ENCODE data around the gene KRTAP3-3.
"Not testable (repeated sequence)": the region's sequence is repeated elsewhere in the genome, so short reads cannot be mapped to it uniquely, and the experiment has no call there.

Gene KRTAP3-3

DNA sequence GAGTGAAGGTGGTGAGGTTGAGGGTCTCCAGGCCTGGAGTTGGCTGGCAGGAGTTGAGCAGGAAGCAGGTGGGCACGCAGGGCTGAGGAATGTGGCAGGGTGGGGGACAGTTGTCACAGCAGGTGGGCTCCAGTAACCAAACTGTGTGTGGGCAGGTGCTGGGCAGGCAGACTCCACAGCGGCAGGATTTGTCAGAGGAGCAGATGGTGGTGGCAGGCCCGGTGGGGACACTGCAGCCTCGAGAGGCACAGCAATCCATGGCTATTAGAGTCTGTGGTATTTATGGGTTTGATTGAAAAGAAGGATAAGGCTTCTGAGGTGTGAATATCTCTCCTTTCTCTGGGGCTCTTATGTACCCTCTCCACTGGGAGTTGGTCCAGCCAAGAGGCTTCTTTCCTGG, at the start of gene KRTAP3-3:
TSS of gene KRTAP3-3 (minus strand) at position 326 of the 400 bp plus-strand sequence. CDS start at position 259, 67 bp downstream.
- no peak for DNase-seq (ENCODE audit: low spot score)

- no peak for DNase-seq (ENCODE audit: low spot score)
Observed at GRCh38 chr17:41042953-41043352, 49.0 kb upstream of the KRTAP3-3 start.

DNA sequence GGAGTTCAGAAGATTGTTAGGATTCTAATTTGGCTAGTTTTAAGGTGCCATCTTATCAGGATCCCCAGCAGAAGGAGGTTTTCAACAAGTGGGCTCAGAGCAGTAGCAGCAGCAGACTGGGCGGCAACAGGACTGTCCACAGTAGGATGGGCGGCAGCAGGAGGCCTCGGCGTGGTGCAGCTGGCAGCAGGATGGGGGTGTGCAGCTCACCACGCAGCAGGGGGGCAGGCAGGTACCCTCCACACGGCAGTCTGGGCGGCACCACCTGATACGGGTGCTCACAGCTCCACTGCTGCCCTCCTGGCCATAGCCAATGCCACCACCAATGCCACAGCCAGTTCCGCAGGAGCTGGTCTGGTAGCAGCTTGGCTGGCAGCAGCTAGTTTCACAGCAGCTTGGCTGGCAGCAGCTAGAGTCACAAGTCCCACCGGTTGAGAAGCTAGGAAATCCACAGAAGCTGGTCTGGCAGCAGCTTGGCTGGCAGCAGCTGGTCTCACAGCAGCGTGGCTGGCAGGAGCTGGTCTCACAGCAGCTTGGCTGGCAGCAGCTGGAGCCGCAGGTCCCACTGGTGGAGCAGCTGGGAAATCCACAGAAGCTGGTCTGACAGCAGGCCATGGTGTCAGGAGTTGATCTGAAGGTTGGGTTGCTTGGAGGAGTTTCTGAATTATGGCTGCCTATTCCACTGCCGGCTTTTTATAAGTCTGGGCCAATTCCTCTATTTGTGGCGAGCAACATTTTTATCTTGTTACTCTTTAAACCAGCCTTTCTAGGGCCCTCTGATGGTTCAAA, 47.0 kb upstream of the KRTAP3-3 start, which contains the start of gene KRTAP1-1:
TSS of gene KRTAP1-1 (minus strand) at position 668 of the 789 bp plus-strand sequence. CDS start at position 615, 53 bp downstream.
- DNase-seq (ENCODE audit: low spot score): not testable (repeated sequence)

DNA sequence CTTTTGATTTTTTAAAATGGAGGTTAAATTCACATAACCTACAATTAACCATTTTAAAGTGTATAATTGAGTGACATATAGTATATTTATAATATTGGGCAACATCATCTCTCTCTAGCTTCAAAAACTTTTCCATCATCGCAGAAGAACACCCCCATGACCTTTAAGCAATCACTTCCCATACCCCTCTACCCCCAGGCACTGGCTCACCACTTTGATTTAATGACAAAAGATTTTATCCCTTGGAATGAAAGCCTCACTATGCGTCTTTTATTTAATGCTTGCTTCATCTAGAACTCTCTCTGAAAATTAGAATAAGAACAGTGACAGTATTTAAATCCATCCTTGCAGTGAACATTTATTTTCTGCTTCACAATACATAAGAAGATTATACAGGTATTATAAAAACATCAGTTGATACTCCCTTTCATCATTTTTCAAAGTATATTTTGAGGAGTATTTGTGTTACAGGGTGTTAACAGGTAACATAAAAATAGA, 43.9 kb upstream of the KRTAP3-3 start:
- DNase-seq (ENCODE audit: low spot score): no peak

DNA sequence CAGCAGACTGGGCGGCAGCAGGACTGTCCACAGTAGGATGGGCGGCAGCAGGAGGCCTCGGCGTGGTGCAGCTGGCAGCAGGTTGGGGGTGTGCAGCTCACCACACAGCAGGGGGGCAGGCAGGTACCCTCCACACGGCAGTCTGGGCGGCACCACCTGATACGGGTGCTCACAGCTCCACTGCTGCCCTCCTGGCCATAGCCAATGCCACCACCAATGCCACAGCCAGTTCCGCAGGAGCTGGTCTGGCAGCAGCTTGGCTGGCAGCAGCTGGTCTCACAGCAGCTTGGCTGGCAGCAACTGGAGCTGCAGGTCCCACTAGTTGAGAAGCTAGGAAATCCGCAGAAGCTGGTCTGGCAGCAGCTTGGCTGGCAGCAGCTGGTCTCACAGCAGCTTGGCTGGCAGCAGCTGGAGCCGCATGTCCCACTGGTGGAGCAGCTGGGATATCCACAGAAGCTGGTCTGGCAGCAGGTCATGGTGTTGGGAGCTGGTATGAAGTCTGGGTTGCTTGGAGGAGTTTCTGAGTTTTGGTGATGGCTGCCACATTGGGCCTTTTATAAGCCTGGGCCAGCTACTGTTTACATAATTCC, 40.5 kb upstream of the KRTAP3-3 start, which contains the start of gene KRTAP1-3:
TSS of gene KRTAP1-3 (minus strand) at position 529 of the 590 bp plus-strand sequence. CDS start at position 476, 53 bp downstream.
- DNase-seq (ENCODE audit: low spot score): not testable (repeated sequence)

DNA sequence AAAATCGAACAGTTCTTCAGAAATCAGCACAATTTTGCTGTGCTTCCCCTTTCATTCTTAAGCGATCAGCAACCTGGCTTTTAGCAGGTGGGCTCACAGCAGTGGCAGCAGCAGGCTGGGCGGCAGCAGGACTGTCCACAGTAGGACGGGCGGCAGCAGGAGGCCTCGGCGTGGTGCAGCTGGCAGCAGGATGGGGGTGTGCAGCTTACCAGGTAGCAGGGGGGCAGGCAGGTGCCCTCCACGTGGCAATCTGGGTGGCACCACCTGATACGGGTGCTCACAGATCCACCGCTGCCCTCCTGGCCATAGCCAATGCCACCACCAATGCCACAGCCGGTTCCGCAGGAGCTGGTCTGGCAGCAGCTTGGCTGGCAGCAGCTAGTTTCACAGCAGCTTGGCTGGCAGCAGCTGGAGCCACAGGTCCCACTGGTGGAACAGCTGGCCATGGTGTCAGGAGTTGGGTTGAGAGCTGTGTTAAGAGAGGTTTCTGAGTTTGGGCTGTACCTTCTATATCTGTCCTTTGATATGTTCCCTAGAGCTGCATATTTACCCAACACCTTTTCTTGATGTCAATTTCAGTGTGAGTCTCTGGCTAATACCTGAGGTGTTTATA, 35.8 kb upstream of the KRTAP3-3 start, which contains the start of gene KRTAP1-4:
TSS of gene KRTAP1-4 (minus strand) at position 563 of the 613 bp plus-strand sequence. CDS start at position 446, 117 bp downstream.
- DNase-seq (ENCODE audit: low spot score): no peak

DNA sequence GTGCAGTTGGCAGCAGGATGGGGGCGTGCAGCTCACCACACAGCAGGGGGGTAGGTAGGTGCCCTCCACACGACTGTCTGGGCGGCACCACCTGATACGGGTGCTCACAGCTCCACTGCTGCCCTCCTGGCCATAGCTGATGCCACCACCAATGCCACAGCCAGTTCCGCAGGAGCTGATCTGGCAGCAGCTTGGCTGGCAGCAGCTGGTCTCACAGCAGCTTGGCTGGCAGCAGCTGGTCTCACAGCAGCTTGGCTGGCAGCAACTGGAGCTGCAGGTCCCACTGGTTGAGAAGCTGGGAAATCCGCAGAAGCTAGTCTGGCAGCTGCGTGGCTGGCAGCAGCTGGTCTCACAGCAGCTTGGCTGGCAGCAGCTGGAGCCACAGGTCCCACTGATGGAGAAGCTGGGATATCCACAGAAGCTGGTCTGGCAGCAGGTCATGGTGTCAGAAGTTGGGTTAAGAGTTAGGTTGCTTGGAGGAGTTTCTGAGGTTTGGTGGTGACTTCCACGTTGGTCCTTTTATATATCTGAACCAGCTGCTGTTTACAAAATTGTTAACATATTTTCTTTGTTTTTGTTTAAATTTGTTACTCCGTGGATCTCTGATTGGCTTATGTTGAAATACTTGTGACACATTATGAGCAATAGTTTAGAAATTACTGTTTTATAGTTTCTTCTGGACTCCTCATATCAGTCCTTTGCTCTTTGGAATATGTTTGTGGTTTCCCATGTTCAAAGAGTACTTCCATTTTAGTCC, 32.9 kb upstream of the KRTAP3-3 start, which contains the start of gene KRTAP1-5:
TSS of gene KRTAP1-5 (minus strand) at position 494 of the 757 bp plus-strand sequence. CDS start at position 441, 53 bp downstream.
- DNase-seq (ENCODE audit: low spot score): no peak

DNA sequence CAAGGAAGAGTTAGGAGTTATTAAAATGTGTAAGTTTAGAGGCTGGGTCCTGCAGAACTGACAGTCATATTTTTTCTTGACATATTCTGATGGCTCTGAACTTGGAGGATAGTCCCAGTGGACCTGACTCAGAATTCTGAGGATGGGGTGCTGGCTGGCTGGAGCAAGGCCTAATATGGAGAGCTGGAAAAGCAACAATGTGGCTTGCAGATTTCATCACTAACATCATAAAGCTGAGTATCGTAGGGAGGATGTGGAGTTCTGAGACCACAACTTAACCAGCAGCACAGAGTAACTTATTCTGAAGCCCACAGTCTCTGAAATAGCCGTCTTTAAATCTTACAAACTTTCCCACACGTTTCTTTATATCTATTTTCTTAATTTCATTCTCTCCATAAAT, 30.7 kb upstream of the KRTAP3-3 start:
- no peak for DNase-seq (ENCODE audit: low spot score)

DNA sequence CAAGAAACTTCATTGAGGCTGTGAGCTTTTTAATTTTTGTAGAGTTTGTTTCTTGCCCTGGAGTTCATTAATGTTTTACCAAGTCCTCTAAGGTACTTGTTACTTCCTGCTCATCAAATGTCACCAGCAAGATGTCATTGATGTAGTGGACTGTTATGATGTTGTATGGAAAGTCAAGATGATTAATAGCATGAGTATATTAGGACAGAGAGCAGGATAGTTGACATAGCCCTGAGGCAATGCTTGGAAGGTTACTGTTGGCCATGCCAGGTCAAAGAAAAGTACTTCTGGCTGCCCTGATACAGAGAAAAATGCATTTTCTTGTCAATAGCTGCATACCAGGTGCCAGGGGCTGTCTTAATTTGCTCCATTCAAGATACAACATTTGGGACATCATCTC, 26.4 kb upstream of the KRTAP3-3 start:
- no peak for DNase-seq (ENCODE audit: low spot score)

DNA sequence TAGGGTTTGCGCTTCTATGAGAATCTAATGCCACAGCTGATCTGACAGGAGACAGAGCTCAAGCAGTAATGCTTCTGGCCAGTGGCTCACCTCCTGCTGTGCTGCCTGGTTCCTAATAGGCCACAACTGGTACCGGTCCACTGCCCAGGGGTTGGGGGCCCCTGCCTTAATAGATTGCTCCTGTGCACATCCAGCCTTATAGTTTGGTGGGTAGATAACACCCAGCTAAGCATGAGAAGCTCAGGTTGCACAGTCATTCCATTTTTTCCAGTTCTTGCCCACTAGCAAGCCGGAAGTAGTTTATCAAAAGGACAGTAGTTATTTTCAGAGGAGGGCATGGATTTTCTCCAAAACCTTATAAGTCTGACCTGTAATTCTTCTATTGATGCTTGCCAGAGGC, 25.5 kb upstream of the KRTAP3-3 start:
- DNase-seq (ENCODE audit: low spot score): no peak

DNA sequence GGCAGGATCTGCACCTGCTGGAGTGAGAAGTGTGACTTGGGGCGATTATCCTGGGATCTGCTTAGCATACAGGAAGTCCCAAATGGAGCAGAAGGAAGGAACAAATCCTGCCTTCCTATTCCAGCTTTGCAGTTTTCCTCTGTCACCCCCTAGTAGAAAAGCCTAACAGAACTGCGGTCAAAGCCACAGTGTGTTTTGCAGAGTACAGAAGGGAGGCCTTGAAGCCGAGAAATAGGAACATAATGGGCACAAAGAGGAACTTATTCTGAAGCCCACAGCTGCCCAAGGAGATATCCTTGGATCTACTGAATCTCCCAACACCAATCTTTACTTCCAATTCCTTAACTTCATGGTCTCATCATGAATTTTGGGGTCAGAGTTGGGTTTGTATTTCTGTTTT, 24.6 kb upstream of the KRTAP3-3 start:
- DNase-seq (ENCODE audit: low spot score): no peak

DNA sequence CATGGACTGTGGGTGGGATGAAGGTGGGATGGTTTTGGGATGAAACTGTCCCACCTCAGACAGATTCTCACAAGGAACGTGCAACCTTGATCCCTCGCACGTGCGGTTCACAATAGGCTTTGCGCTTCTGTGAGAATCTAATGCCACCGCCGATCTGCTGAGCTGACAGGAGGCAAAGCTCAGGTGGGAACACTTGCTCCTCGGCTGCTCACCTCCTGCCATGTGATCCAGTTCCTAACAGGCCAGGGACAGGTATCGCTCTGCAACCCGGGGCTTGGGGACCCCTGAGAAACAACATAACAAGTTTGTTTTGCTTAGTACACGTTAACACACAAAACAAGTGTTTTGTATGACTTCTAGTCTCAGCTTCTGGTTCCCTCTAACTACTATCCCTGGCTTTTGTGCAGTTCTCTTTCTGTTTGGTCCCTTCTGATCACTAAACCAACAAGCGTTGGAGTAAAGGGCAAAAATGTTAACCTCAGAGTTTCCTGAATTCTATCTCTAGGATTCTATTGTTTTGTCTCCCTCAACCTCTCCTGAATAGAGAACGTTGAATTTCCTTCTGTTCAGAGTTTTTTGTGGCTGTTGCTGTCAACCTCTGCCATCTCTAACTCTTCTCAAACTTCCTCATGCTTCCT, 22.7 kb upstream of the KRTAP3-3 start:
- DNase-seq (ENCODE audit: low spot score): no peak

GRCh38 chr17:41015454-41015853, 21.5 kb upstream of the KRTAP3-3 start:
- no peak for DNase-seq (ENCODE audit: low spot score)

DNA sequence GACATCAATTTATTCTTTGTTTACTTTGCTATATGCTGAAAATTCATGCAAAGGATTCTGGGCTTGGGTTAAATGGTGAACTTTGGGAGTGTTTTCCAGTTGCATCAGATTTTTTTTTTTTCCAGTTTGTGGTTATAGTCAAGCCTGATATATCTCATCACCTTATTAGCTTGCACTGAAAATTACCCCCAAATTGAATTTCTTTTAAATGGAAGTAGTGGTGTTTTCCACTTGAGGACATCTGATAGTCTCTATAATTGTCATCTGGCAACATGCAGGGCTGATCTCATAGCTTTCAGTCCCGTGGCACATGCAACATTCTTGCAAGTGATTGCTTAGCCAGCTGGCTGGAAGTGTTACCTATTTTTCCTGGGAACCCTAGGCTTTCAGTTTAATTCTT, 19.6 kb upstream of the KRTAP3-3 start:
- no peak for DNase-seq (ENCODE audit: low spot score)

DNA sequence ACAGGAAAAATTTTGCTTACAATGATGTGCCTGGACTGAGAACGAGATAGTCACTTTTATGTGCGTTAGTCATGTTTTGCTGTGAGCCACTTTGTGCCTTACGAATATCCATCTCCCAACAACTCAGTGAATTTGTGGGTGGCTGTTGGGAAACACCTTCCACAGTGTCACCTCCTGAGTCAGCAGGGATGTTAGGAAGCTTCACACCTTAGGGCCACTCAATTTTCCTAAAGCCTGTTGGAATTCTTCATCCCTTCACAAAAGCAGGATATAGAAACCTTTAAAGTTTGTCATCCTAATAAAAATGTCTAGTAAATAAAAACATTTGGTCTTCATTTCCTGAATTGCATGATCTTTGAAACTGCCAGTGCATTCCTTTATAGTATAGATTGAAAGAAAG, 19.2 kb upstream of the KRTAP3-3 start:
- DNase-seq (ENCODE audit: low spot score): no peak

DNA sequence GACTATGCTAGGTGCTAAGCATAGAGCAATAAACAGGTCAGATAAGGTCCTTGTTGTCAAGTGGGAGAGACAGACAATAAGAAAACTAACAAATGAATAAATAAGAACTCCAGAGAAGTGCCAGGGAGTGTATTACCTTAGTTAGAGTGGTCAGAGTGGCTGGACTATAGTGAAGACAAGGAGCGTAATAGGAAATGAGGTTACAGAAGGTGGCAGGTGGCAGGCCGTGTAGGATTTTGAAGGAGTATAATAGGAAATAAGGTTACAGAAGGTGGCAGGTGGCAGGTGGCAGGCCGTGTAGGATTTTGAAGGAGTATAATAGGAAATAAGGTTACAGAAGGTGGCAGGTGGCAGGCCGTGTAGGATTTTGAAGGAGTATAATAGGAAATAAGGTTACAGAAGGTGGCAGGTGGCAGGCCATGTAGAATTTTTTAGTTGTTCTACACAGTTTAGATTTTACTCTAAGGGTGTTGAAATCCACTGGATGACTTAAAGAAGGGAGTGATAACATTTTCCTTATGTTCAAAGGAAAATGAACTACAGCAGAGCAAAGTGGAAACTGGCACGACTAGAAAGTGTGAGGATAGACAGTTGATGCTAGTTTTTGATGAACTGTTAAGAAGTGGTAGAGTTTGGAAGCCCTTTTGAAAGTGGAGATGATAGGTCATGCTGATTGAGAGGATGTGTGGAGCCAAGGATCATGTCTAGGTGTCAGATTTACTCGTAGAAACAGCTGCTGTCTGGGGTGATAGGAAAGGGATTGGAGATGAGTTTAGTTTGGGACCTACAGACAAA, 18.6 kb upstream of the KRTAP3-3 start:
- DNase-seq (ENCODE audit: low spot score): no peak

DNA sequence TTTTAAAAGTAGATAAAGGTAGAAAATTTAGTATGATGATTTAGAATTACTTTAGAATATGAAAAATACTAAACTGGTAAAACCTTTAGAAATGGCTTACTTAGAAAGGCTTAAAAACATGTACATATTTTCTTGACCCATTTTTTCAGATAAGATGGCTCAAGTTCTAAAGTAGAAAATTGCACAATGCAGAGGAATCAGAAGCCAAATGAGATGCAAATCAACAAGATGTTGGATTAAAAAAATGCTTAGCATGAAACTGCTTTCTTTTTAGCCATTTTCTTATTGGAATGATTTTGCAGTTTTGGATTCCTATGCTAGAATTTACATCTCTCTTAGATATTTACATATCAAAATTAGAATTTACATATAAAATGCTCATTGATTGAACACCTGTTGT, 16.5 kb upstream of the KRTAP3-3 start:
- no peak for DNase-seq (ENCODE audit: low spot score)

GRCh38 chr17:41009936-41010335, 16.0 kb upstream of the KRTAP3-3 start:
- no peak for DNase-seq (ENCODE audit: low spot score)

DNA sequence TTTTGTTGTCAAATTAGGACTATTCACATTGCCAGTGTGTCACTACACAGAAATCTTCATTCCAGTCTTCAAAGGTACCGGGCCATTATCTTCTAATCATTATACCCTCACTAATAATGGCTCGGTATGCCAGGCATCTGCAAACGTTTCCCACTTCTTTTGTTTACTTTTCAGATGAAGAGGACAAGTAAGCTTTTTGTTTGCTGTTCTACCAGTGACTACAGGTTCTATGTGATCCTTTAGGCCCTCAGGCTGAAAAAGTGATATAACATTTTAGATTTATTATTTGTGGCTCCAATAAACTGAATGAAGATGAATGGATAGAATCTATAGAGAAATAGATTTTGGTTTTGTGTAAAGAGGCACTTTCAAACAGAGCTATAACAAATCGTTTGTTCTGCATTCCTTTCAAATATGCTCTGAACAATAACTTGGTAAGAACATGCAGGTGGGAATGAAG, 15.4 kb upstream of the KRTAP3-3 start:
- no peak for DNase-seq (ENCODE audit: low spot score)

DNA sequence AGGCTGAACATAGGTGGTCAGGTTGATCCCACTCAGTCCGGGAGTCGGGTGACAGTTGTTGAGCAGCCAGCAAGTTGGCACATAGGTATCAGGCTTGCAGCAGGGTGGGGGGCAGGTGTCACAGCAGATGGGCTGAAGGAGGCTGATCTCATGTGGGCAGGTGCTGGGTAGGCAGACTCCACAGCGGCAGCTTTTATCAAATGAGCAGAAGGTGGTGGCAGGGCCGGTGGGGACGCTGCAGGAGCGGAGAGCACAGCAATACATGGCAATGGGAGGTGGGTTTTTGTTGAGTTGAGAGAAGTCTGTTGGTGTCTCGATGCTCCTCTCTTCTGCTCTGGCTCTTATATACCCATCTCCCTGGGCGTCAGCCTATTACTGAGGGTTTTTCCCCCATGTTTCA, 14.8 kb upstream of the KRTAP3-3 start, which contains the start of gene KRTAP3-1:
TSS of gene KRTAP3-1 (minus strand) at position 318 of the 400 bp plus-strand sequence. CDS start at position 264, 54 bp downstream.
- DNase-seq (ENCODE audit: low spot score): no peak

Measured in hematopoietic multipotent progenitor cell treated with erythropoietin and hydrocortisone succinate and interleukin-3 and kit ligand, for 17 days (in vitro differentiated cells).